ENCODE data around the gene CFAP46.
"Not testable (repeated sequence)": the region's sequence is repeated elsewhere in the genome, so short reads cannot be mapped to it uniquely, and the experiment has no call there.

CFAP46 gene

GRCh38 chr10:132926777-132927650 lies 15.4 kb downstream of the CFAP46 start:
- DNase-seq: no peak

- no peak for DNase-seq
Measured at GRCh38 chr10:132926070-132926469, 16.3 kb downstream of the CFAP46 start.

GRCh38 chr10:132925614-132926013 lies 16.8 kb downstream of the CFAP46 start:
- no peak for DNase-seq

GRCh38 chr10:132925071-132925561 lies 17.3 kb downstream of the CFAP46 start:
- DNase-seq: no peak

GRCh38 chr10:132924046-132924952 lies 18.1 kb downstream of the CFAP46 start:
- no peak for DNase-seq

- not testable (repeated sequence) for DNase-seq
Measured at GRCh38 chr10:132923384-132923783, 19.0 kb downstream of the CFAP46 start.

GRCh38 chr10:132922872-132923271 lies 19.5 kb downstream of the CFAP46 start:
- no peak for DNase-seq

GRCh38 chr10:132921818-132922807 lies 20.3 kb downstream of the CFAP46 start:
- no peak for DNase-seq

- no peak for DNase-seq
Measured at GRCh38 chr10:132921086-132921485, 21.3 kb downstream of the CFAP46 start.

- no peak for DNase-seq
Measured at GRCh38 chr10:132920101-132920925, 22.1 kb downstream of the CFAP46 start.

GRCh38 chr10:132919374-132920100 lies 22.8 kb downstream of the CFAP46 start:
- DNase-seq: no peak

- DNase-seq: no peak
Measured at GRCh38 chr10:132918617-132919373, 23.6 kb downstream of the CFAP46 start.

GRCh38 chr10:132918264-132918616 lies 24.1 kb downstream of the CFAP46 start:
- DNase-seq: no peak

- no peak for DNase-seq
Measured at GRCh38 chr10:132916956-132917666, 25.3 kb downstream of the CFAP46 start.

GRCh38 chr10:132916421-132916841 lies 25.9 kb downstream of the CFAP46 start:
- no peak for DNase-seq

GRCh38 chr10:132915411-132915810 lies 27.0 kb downstream of the CFAP46 start:
- DNase-seq: no peak

- DNase-seq: no peak
Measured at GRCh38 chr10:132914732-132915131, 27.6 kb downstream of the CFAP46 start.

GRCh38 chr10:132913559-132914115 lies 28.7 kb downstream of the CFAP46 start:
- DNase-seq: no peak

Measured in effector CD8-positive, alpha-beta T cell (primary cell).